DMS53 treated with DMSO at 0.1 percent for 48 hours (cell line): Measurements from ENCODE around the gene SPACA4.

Experiments used
- DNase-seq: peaks from one replicate; lab custom pipeline; 2025; ENCODE audit not compliant: unreplicated experiment; lab: John Stamatoyannopoulos, UW

SPACA4 gene

GRCh38 chr19:48646722-48647216 lies 40.2 kb downstream of the SPACA4 start:
- no peak for DNase-seq

GRCh38 chr19:48648134-48648533 lies 41.6 kb downstream of the SPACA4 start:
- no peak for DNase-seq

GRCh38 chr19:48650974-48651682 lies 44.6 kb downstream of the SPACA4 start:
- no peak for DNase-seq

GRCh38 chr19:48651683-48652048 lies 45.1 kb downstream of the SPACA4 start:
- DNase-seq, result no peak

- no peak for DNase-seq
Measured at GRCh38 chr19:48654299-48655059, 47.9 kb downstream of the SPACA4 start.

GRCh38 chr19:48656840-48657474 lies 50.4 kb downstream of the SPACA4 start:
- no peak for DNase-seq
